HPDE6-E6E7 (cell line): ENCODE data around the gene FAM110D.

ENCODE experiments used
- DNase-seq: peaks from one replicate; pipeline ENCODE4 v3.0.0; 2011; ENCODE audit warnings: missing footprints; ENCODE audit errors: extremely low spot score

The FAM110D gene

DNA sequence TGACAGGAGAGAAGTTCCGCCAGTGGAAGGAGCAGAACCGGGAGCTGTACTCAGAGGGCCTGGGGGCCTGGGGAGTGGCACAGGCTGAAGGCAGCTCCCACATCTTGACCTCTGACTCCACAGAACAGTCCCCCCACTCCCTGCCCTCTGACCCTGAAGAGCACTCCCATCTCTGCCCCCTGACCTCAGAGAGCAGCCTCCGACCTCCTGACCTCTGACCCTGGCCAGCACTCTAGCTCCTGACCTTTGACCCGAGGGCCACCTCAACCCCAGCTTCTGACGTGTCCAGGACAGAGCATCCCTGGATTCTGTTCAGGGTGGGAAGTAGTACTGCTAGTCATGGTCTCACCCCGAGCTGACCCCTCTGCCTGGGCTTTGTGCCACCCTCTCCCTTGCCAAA lies 30.5 kb downstream of the FAM110D start:
- no peak for DNase-seq

DNA sequence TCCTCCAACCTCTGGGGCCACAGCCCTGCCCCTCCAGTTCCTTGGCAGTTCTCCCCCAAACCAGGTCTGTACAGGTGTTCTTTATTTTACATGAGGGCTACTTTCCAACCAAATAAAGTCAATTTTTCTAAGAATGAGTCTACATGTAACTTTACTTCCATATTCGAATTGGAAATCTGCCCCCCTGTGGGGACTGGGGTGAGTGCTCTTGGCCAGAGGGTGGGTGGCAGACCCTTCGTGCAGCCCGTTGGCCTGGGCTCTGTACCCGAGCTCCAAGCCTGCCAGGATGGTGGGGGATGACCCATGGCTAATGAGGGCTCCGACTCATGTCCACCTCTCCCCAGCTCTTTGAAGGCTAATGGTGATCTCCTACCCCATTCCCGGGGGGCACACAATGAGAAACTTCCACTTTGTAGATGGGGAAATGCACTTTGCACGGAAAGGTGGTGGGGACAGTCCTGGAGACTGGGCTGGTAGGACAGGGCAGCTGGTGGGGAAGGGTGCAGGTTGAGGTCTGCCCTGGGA lies 30.9 kb downstream of the FAM110D start:
- no peak for DNase-seq

DNA sequence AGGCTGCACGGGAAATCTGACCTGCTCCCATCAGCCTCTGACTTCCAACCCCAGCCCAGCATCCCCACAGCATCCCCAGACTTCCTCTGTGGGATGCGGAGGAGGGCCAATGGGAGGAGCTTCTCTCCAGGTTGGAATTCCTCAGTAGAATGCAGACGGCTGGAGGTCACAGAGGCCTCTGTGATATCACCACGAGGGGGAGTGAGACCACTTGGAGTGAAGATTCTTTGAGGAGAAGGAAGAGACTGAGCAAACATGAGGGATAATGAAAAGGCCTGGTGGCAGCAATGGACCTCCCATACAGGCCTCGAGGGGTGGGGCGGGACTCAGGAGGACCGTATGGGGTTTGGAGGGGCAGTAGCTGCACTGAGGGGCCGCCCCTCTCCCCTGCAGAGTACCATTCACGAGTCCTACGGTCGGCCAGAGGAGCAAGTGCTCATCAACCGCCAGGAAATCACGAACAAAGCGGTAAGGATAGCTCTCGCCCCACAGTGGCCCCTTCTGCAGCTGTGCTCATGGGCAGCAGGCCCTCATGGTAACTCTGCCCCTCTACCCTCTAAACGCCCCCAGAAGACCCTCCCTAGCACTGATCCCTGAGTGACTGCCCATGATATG lies 31.6 kb downstream of the FAM110D start, which contains the start of gene CATSPER4:
Gene CATSPER4, plus strand, starts transcription at position 230 of the 615 bp plus-strand sequence. Its CDS starts 26 bp downstream, at position 256.
- DNase-seq, result no peak

DNA sequence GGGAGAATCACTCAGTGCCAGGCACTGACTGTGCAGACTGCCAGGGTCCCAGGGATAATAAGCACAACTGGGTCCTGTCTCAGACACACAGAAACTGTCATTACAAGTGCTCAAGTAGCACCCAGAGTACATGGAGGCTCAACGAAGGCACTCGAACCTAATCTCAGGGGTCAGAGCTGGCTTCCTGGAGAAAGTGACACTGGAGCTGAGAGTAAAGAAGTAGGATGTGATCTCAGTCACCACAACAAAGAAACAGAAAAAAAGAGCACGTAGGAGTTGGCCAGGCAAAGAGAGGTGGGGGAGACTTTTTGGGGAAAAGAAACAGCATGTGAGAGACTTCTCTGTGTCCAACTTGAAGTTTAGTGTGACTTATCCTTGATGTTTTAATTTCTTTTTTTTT lies 32.9 kb downstream of the FAM110D start:
- no peak for DNase-seq

DNA sequence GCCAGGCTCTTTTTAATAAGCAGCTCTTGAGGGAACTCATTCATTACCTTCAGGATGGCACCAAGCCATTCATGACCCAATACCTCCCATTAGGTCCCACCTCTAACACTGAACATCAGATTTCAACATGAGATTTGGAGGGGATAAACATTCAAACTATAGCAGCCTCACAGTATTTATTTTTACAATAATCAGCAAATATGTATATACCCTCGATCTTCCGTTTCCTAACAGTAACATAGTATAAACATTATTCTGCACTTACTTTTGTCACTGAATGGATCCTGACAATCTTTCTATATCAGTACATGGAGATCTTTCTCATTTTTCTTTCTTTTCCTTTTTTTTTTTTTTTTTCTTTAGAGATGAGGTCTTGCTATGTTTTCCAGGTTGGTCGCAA lies 36.9 kb downstream of the FAM110D start:
- DNase-seq, result no peak

DNA sequence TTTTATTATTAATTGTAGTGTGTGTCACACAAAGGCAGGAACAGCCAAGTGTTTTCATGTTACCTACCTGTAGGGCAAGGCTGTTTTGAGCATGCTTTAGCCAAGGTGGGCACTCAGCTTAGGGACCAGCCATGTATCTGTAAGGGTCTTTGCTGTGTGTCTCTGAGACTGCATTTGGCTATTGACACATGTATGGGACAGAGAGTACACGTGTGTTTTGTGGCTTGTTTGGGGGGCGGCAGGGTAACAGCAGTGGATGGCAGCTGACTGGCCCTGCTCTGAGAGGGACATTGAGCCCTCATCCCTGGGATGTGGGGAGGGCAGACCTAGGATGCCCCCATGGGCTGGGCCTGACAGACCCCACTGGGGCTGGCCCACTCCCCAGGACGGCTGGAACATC lies 38.4 kb downstream of the FAM110D start:
- no peak for DNase-seq

DNA sequence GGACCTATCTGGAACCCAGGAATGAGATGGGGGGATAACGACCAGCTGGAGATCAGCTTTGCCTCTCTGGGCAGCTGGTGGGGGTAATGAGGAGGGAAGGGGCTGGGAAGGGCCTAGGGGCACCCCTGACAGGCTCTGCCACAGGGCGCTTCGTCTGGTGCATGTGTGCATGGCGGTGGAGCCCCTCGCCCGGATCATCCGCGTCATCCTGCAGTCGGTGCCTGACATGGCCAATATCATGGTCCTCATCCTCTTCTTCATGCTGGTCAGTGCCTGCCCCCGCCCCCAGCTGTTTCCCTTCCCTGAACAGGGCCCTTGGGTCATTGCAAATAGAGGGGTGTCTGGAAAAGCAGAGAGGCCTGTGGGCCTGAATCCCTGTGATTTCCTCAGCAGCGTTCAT lies 38.9 kb downstream of the FAM110D start:
- no peak for DNase-seq

DNA sequence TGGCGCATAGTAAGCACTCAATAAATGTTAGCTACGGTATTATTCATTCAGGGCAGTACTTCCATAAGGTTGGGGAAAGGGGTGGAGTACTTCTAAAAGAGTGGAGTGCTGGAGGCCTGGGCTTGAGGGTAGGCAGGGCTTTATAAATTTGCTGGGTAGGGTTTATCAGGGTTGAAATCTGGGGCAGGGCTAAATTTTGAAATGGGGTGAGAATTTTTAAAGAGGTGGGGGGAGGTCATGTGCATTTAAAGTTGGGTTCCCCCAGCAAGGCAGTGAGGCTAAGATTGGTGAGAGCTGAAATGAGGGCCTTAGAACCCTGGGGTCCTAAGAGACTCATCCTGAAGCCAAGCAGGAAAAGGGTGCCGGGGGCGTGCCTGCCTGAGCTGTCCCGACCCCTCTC lies 41.5 kb downstream of the FAM110D start:
- DNase-seq, result no peak

DNA sequence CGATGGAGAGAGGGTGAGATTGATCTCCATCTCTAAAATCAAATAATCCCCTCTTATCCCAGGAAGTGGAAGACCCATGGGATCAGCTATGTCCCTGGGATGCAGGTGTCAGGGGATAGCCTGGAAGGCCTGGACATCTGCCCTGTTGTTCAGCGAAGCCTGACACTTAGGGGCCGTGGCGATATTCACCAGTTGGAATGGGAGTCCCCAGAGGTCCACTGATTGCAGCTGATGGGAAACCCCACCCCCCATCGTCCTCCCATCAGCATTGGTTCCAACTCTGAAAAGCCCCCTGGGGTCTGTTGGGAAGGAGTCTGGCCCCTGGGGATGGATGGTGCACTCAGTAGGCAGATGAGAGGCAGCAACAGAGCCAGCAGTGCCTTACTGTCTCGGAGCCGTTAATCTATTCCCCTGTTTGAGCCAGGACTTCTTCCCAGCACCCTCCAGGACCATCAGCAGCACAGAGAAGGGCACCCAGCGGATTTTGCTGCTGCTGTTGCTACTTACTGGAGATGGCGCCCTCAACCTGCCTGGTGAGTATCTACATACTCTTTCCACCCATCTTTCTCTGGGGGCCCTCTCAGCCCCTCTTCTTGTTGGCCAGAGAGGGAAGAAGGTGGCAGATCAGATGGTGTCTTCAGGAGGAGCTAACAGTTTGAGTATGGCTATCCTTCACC lies 44.9 kb downstream of the FAM110D start:
- DNase-seq, result no peak

DNA sequence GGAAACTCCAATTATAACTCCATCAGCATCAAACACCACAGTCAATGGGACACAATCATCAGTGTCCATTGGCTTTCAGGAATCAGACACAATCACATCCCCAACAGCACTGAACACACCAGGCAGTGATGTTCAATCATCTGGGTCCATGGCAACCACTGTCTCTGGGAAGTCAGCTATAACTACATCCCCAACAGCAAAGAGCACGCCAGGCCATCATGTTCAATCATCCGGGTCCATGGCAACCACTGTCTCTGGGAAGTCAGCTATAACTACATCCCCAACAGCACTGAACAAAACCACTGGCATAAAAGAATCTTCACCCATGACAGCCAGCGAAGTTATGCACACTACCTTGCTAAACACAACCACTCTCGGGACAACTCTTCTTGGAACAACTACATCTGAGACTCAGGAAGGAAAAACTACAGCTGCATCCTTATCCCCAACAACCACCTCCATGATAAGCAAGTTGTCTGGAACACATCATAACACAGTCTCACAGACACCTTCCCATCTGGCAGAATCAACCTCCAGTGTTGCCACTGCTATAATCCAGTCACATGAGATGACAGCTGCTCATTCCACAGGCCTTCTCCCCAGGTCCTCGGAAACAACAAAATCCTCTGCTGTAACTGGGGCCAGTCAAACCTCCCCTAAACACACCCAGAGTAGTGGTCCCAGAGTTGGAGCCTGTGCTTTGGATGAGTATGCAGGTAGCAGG lies 51.4 kb downstream of the FAM110D start:
- DNase-seq, result no peak

DNA sequence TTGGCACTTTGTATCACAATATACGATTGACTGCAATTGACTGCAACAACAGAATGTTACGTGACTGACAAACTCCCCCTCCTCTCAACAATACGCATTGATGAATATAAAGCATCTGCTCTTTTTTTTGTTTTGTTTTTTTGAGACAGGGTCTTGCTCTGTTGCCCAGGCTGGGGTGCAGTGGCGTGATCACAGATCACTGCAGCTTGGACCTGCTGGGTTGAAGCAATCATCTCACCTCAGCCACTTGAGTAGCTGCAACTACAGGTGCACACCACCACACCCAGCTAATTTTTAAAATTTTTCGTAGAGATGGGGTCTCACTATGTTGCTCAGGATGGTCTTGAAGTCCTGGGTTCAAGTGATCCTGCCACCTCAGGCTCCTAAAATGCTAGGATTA lies 53.8 kb downstream of the FAM110D start:
- DNase-seq, result no peak

DNA sequence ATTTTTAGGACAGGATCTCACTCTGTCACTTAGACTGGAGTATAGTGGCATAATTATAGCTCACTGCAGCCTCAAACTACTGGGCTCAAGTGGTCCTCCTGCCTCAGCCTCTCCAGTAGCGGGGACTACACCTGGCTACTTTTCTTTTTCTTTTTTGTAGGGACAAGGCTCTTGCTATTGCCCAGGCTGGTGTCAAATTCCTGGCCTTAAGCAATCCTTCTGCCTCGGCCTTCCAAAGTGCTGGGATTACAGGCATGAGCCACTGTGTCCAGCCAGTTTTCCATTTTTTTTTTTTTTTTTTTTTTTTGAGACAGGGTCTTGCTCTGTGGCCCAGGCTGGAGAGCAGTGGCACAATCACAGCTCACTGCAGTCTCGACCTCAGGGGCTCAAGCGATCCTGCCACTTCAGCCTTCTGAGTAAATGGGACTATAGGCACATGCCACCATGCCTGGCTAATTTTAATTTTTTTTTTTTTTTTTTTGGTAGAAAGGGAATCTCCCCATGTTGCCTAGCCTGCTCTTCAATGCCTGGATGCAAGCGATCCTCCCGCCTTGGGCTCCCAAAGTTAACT lies 54.5 kb downstream of the FAM110D start:
- DNase-seq, result no peak
